HAP-1 (cell line): ENCODE data around the gene SP2.

Experiments used
- DNase-seq, 2 experiments: peaks; one replicate each; pipeline ENCODE4 v3.0.0-alpha.2; 2016 to 2020; ENCODE audit warnings: low spot score in 2 of 2
- H3K27me3 ChIP-seq: fragments of 250-450 bp; sonication (Bioruptor Pico); 2 replicates; pipeline ENCODE4 v1.5.1; 2020; ENCODE audit warnings: low read depth, mild to moderate bottlenecking, moderate library complexity
- H3K36me3 ChIP-seq: fragments of 250-450 bp; sonication (Bioruptor Pico); replicated peaks from 2 replicates; pipeline ENCODE4 v1.5.1; 2020; ENCODE audit warnings: mild to moderate bottlenecking
- H3K4me1 ChIP-seq: fragments of 250-450 bp; sonication (Bioruptor Pico); 2 replicates; pipeline ENCODE4 v1.5.1; 2020; ENCODE audit warnings: mild to moderate bottlenecking
- H3K4me3 ChIP-seq: fragments of 250-450 bp; sonication (Bioruptor Pico); 2 replicates; pipeline ENCODE4 v1.5.1; 2020; ENCODE audit warnings: mild to moderate bottlenecking, moderate library complexity
- H3K9me3 ChIP-seq: fragments of 250-450 bp; sonication (Bioruptor Pico); 2 replicates; pipeline ENCODE4 v1.5.1; 2020; ENCODE audit warnings: mild to moderate bottlenecking, moderate library complexity
- in situ Hi-C: fragments of 300-500 bp; cut with MboI; formaldehyde crosslinking; loops from 3 replicates; pipeline ENCODE4 v1.14.3; 2020; ENCODE audit warnings: low sequenced_read_pairs, inconsistent platforms, mixed read lengths

SP2 gene

DNA sequence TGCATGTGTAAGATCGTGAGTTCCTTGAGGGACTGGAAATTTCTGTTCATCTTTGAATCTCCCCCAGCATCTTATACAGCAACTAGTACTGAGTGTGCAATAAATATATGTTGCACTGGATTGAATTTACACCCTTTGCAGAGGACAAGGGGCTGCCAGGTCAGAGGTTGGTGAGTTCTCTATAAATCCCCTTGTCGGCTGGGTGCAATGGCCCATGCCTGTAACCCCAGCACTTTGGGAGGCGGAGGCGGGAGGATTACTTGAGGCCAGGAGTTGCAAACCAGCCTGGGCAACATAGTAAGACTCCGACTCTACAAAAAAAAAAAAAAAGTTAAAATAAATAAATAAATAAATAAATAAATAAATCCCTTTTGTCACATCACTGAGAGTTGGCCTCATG lies 35.6 kb upstream of the SP2 start:
- H3K9me3 ChIP-seq: no peaks in the 10 kb centered on the region
- H3K36me3 ChIP-seq: no peaks in the 10 kb centered on the region
- DNase-seq: no peak
- peaks cover 40% of the 10 kb centered on the region for H3K27me3 ChIP-seq
- H3K4me1 ChIP-seq: no peaks in the 10 kb centered on the region
- no peak overlapping the region for H3K4me3 ChIP-seq
- in situ Hi-C loops: no loop called here

DNA sequence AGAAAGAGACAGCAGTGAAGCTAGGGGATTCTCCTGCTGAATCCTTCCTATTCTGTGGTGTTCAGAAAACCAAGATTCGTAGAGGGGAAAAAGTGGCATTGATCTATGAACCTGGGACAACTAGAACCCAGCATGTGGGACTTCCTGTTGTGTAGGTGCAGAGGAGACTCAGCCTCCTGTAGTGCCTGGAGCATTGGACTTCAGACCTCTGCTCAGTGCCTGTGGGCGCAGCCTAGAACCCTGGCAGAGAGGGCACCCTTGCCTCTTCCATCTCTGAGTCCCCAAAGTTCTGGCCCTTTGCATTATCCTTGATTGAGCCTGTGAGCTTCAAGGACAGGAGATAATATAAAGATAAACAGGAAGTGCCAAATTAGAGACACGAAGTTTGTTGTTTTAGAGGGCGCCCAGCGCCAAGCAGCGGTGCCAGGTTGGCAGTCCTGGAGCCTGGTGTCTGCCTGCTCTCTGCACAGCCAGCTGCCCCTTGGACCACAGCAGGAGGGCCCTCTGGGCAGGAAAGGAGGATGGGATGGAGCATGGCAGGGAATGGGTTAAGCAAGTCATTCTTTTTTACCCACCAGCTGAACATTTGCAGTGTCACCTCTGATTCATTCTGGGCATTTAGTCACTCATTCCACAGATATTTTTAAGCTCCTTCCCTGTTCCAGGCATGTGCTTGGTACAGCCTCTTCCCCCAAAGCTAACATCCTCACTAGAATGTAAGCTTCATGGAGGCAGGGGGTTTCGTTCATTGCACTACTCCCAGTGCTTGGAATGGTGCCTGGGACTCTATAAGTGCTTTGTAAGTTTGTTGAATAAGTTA lies 33.2 kb upstream of the SP2 start:
- Histone ChIP-seq H3K27me3 (peaks cover 19% of the 10 kb centered on the region), H3K9me3 (no peaks in the 10 kb centered on the region), H3K4me3 (no peak overlapping the region), H3K36me3 (no peaks in the 10 kb centered on the region), H3K4me1 (no peaks in the 10 kb centered on the region)
- no peak for DNase-seq
- in situ Hi-C loops: no loop called here

DNA sequence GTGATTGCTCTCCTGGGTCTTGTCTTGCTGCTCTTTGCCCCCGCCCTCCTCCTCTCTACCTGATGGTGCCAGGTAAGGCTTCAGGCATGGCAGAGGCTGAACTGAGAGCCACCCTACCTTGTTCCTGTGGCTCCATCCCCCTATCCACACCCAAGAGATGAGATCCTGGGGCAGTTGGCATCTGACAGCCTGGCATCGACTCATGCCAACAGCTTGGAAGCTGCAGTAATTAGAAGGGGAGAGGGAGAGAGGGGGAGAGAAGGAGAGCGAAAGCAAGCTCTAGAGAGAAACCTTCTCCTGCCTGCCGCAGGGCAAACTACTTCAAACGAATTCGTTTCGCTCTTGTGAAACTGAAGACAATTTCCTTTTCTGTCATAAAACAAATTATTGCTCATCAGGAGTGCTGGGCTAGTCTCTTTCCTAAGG lies 31.2 kb upstream of the SP2 start:
- in situ Hi-C loops: no loop called here
- H3K27me3 ChIP-seq: peaks cover 21% of the 10 kb centered on the region
- no peaks in the 10 kb centered on the region for H3K9me3 ChIP-seq
- H3K36me3 ChIP-seq: no peaks in the 10 kb centered on the region
- H3K4me3 ChIP-seq: no peak overlapping the region
- no peak for DNase-seq
- no peaks in the 10 kb centered on the region for H3K4me1 ChIP-seq

DNA sequence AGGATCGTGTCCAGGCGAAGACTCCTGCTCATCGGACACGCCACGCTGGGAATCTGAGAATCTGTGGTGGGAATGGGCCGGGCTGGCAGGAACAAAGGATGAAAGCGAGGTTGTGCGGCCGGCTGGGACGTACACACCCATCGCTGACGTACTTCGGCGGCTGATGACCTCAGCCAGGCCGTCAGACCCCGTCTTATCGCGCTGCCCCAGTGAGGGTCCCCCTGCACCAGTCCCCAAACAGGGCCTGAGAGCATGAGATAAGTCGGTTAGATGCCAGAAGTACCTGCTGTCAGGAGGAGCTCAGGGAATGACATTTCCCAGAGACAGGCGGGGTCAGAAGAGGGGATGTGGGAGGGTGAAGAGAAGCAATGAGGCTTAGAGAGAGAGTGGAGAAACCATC lies 29.1 kb upstream of the SP2 start:
- peaks cover 39% of the 10 kb centered on the region for H3K27me3 ChIP-seq
- in situ Hi-C loops: no loop called here
- no peaks in the 10 kb centered on the region for H3K36me3 ChIP-seq
- no peaks in the 10 kb centered on the region for H3K4me1 ChIP-seq
- DNase-seq: no peak
- no peak overlapping the region for H3K4me3 ChIP-seq
- no peaks in the 10 kb centered on the region for H3K9me3 ChIP-seq

DNA sequence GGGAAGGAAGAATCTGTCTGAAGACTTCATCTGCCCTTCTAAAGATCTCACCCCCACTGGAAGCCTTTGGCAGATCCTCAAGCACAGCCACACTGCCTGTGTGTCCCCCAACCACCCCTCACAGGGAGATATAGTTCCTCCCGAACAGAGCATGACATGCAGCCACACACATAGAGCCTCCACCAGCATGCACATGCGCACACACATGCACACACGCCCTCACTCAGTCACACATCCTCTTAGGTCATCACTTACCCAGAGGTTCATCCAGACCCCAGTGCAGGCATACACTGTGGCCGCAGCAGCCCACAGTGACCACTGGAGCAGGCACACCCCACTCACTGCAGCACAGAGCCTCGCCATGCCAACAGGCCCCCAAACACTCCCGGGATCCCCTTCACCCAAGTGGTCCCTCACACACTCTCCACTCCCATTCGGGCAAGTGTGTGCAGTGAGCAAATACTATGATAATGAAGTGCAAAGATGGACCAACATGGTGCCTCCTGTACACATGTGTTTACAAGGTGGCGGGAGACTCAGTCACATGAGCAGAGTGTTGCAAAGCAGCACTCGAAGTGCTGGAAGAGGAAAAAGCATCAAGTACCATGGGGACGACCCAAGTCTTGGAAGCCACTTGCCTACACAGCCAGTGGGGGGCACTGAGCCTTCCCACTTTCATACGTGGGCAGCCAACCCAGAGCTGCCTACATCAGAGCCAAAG lies 28.1 kb upstream of the SP2 start:
- in situ Hi-C loops: no loop called here
- H3K27me3 ChIP-seq: peaks cover 46% of the 10 kb centered on the region
- H3K36me3 ChIP-seq: no peaks in the 10 kb centered on the region
- no peaks in the 10 kb centered on the region for H3K4me1 ChIP-seq
- no peak for DNase-seq
- H3K9me3 ChIP-seq: no peaks in the 10 kb centered on the region
- H3K4me3 ChIP-seq: no peak overlapping the region

DNA sequence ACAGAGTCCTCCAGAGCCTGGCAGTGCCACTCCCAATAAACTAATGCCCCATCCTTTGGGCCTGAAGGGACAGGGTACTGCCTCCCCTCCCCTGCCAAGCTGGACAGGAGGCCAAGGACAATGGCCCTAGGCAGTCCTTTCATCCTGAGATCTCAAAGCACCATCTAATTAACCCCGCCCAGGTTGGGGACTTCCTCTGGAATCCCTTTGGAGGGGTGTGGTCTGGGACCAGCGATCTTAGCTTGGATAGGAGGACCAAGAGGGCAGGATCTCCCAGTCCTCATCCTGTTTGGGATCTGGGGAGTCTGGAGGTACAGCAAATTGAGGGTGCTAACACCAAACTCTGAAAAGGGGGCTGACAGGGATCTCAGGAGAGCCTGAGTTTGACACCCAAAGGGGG lies 26.9 kb upstream of the SP2 start:
- in situ Hi-C loops: no loop called here
- Histone ChIP-seq H3K4me3 (no peak overlapping the region), H3K4me1 (no peaks in the 10 kb centered on the region), H3K27me3 (peaks cover 55% of the 10 kb centered on the region), H3K36me3 (no peaks in the 10 kb centered on the region), H3K9me3 (no peaks in the 10 kb centered on the region)
- DNase-seq: no peak

DNA sequence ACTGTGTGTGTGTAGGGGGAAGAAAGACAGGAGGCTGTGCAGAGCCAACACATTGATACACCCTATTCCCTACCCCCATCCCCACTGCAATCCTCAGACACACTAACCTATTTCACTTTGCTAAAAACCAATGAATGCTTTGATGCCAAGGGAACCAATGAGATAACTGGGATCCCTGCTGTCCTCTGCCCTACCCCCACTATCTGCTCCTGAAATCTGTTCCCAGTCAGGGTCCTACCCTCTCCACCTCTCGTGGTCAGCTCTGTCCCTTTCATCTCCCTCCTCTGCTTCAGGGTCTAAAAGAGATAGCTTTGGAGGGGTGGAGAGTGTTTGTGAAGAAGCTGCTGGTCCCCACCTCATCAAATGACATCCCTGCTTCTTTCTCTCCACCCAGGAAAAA lies 26.0 kb upstream of the SP2 start:
- no peaks in the 10 kb centered on the region for H3K4me1 ChIP-seq
- no peak for DNase-seq
- H3K4me3 ChIP-seq: no peak overlapping the region
- in situ Hi-C loops: no loop called here
- peaks cover 63% of the 10 kb centered on the region for H3K27me3 ChIP-seq
- H3K9me3 ChIP-seq: no peaks in the 10 kb centered on the region
- H3K36me3 ChIP-seq: no peaks in the 10 kb centered on the region

DNA sequence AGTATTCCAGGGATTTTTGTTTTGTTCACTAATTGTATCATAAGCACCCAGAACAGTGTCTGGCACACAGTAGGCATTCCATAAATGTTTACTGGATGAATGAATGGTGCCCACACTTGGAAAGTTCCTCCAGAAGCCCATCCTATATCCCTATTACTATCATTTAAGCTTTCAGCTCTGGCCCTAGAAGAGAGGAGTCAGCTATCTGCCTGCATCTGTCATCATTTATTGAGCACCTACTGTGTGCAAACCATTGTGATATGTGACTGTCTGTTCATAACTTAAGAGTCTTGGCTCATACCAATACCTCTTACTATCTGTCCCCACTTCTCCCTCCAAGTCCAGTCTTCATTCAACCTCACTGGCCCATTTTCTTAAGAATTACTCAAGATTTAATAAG lies 25.0 kb upstream of the SP2 start:
- Histone ChIP-seq H3K9me3 (no peaks in the 10 kb centered on the region), H3K4me1 (no peaks in the 10 kb centered on the region), H3K27me3 (peaks cover 63% of the 10 kb centered on the region), H3K36me3 (no peaks in the 10 kb centered on the region), H3K4me3 (no peak overlapping the region)
- in situ Hi-C loops: no loop called here
- no peak for DNase-seq

DNA sequence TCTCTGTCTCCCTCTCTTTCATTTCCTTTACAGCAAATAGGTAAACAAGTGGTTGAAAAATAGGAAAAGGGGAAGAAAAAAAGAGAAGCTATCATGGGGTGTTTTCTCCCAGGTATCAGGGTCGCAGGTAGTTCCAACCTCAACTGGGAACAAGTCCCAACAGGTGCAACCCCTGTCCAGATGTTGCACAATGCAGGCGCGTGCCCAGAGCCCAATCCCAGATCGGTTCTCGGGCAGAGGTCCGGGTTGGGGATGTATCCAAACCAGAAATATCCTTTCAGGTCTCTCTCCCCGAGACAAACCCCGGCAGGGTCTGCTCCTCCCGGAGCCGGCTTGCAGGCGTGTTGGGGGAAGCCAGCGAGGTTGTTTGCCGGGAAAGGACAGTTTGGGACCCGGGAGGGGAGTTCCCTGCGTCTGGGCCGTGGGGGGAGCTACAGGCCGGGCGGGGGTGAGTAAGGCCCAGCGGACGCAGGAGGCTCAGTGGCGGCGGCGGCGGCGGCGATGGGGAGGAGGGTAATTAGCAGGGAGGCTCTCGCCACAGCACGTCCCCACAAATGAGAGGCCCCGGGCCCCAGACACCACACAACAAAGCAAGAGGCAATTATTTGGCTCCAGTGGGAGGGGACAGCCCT lies 23.9 kb upstream of the SP2 start:
- H3K36me3 ChIP-seq: no peaks in the 10 kb centered on the region
- in situ Hi-C loops: no loop called here
- DNase-seq: no peak
- H3K9me3 ChIP-seq: no peaks in the 10 kb centered on the region
- no peak overlapping the region for H3K4me3 ChIP-seq
- H3K4me1 ChIP-seq: no peaks in the 10 kb centered on the region
- H3K27me3 ChIP-seq: peaks cover 64% of the 10 kb centered on the region

DNA sequence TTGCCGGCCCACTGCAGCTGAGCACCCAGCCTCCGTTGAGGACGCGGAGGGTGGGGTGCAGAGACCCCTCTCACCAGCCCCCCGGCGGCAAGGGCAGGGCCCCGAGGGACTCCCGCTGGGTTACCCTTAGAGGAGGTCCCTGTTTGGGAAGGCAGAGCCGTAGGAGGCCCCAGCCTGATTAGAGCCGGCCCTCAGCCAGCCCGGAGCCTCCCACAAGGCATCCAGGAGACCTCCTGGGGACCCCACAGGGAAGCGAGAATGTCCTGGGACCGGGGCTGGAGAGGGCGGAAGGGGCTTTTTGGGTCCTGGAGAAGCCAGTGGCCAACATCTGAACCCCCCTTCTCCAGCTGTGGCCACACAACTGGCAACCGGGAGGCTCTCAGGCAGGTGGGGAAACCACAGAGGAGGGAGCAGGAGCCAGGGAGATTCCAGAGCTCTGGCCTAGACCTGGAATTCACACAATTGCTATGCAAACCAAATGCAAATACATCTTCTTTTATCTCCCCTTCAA lies 23.3 kb upstream of the SP2 start:
- H3K4me1 ChIP-seq: no peaks in the 10 kb centered on the region
- in situ Hi-C loops: no loop called here
- H3K27me3 ChIP-seq: peaks cover 69% of the 10 kb centered on the region
- no peak overlapping the region for H3K4me3 ChIP-seq
- DNase-seq: no peak
- H3K36me3 ChIP-seq: no peaks in the 10 kb centered on the region
- H3K9me3 ChIP-seq: no peaks in the 10 kb centered on the region

DNA sequence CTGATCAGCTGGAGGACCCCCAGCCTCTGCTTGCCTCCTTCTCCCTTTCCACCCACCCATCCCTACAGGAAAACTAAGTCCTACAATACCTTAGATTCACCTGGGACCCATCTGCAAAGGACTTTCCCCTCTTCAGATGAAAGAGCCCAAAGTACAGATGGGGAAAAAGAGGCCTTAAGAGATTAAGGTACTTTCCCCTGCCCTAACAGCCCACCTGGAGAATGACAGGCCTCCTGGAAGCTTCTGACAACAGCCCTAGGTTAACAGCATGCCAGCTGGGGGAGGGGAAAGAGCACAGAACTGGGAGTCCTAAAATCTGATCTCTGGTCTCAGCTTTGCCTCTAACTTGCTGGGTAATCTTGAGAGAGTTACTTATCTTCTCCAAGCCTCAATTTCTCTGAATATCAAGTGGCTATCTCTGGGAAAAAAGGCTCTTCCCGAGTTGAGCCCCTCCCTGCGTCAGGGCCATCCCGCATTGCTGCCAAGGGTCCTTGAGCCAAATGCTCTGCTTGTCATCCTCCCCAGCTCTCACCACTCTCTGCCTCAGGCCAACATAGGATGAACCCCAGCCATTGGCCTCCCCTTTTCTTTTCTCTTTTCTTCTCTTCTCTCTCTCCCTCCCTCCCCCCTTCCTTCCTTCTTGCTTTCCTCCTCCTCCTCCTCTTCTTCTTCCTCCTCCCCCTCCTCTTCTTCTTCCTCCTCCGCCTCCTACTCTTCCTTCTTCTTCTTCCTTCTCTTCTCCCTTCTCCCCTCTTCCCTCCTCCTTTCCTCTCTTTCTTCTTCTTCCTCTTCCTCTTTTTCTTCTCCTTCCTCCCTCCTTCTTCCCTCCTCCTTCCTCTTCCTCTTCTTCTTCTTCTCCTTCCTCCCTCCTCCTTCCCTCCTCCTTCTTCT lies 22.6 kb upstream of the SP2 start:
- in situ Hi-C loops: no loop called here
- Histone ChIP-seq H3K36me3 (no peaks in the 10 kb centered on the region), H3K4me3 (no peak overlapping the region), H3K27me3 (peaks cover 77% of the 10 kb centered on the region), H3K9me3 (no peaks in the 10 kb centered on the region), H3K4me1 (no peaks in the 10 kb centered on the region)
- DNase-seq: no peak

DNA sequence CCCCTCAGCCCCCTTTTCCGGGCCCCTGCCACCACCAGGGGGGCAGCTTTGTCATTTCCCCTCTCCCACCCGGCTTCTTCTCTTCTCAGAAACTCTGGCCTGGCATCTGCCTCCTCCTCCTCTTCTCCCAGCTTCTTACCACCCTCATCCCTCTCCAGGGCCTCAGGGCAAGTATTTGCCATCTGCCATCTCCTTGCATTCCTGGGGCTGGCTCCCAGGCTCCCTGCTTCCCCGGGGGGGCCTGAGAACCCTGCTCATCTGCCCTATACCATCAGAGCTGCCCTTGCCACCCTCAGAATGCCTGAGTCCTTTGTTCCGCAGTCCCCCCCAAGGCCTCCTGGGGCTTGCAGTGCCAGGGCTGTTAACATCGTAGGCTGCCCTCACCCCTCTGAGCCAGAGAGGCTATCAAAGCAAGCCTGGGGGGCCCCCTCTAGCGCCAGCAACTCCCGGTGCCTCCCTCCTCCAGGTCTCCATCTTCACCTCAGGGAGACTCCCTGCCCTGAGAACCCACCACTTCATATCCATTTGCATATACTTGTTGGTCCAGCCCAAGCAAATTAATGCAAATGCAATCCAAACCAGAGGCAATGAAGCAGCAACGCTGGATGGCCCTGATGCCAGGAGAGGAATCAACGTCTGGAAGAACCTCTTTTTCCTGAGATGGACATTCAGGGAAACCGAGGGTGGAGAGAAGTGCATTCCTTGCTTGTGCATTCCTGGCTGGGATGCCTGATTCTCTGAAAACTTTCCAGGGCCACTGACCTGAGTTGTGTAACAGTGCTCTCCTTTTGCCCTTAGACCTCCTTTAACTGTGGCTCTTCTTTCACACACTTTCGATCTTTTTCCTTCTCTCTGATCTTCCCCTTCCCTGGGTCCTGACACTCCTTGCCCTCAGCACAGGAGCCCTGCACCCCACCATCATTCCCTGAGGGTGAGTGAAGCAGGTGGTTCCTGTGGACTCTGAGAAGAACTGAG lies 20.7 kb upstream of the SP2 start:
- DNase-seq: no peak
- H3K4me1 ChIP-seq: no peaks in the 10 kb centered on the region

More for the DNA sequence above, 20.7 kb upstream of the SP2 start:
- no peak overlapping the region for H3K4me3 ChIP-seq
- in situ Hi-C loops: no loop called here
- peaks cover 76% of the 10 kb centered on the region for H3K27me3 ChIP-seq
- no peaks in the 10 kb centered on the region for H3K36me3 ChIP-seq
- H3K9me3 ChIP-seq: no peaks in the 10 kb centered on the region
